CD14-positive monocyte (primary cell): ENCODE measurements around the gene SLC5A5. TPM values are rescaled to one million over a fixed set of nuclear protein-coding genes. Genes with fewer than 3 reads are reported as not detected.

ENCODE experiments used
- DNase-seq, 3 donors: peaks; one replicate each; pipeline ENCODE4 v3.0.0-alpha.2; 2011 to 2022
- H2AFZ ChIP-seq: 2 replicates; pipeline ENCODE4 v1.6.0; 2012; ENCODE audit warnings: mild to moderate bottlenecking, low read depth, low read length, inconsistent platforms; ENCODE audit not compliant: insufficient read depth, poor library complexity, severe bottlenecking
- H3K27ac ChIP-seq, 2 donors: 1 replicate in 1 of 2; 2 replicates in 1 of 2; pipeline ENCODE4 v1.5.1; 2012 to 2013; ENCODE audit warnings: low read length in 2 of 2, control low read depth in 1 of 2, inconsistent platforms in 1 of 2, low read depth in 1 of 2, mild to moderate bottlenecking in 1 of 2
- H3K27me3 ChIP-seq, 2 donors: one replicate each; pipeline versions ENCODE4 v1.6.0 to v1.6.1; 2011 to 2013; ENCODE audit warnings: low read length in 2 of 2; ENCODE audit not compliant: control insufficient read depth in 2 of 2, insufficient read depth in 2 of 2
- H3K36me3 ChIP-seq, 2 donors: replicated peaks in 1 of 2; 1 replicate in 1 of 2; 2 replicates in 1 of 2; pipeline versions ENCODE4 v1.5.1 to v1.6.1; 2012 to 2013; ENCODE audit warnings: low read length in 2 of 2, control low read depth in 1 of 2, inconsistent platforms in 1 of 2, mild to moderate bottlenecking in 1 of 2; ENCODE audit not compliant: insufficient read depth in 2 of 2, control insufficient read depth in 1 of 2
- H3K4me1 ChIP-seq, 2 donors: 1 replicate in 1 of 2; 2 replicates in 1 of 2; pipeline versions ENCODE4 v1.5.1 to v1.6.1; 2012 to 2013; ENCODE audit warnings: low read length in 2 of 2, control low read depth in 1 of 2, inconsistent platforms in 1 of 2, mild to moderate bottlenecking in 1 of 2, moderate library complexity in 1 of 2; ENCODE audit not compliant: insufficient read depth in 2 of 2, control insufficient read depth in 1 of 2
- H3K4me2 ChIP-seq: replicated peaks from 2 replicates; pipeline ENCODE3; 2012; ENCODE audit warnings: low read length, moderate library complexity, mild to moderate bottlenecking; ENCODE audit not compliant: poor library complexity, severe bottlenecking; ENCODE audit errors: extremely low read depth
- H3K4me3 ChIP-seq, 3 experiments: fragments of 200-600 bp in 1 of 3; sonication (generic) in 1 of 3; replicated peaks in 1 of 3; 1 replicate in 2 of 3; 2 replicates in 1 of 3; pipeline ENCODE4 v1.5.1; 2011 to 2013; ENCODE audit warnings: low read length in 3 of 3, mild to moderate bottlenecking in 3 of 3, control low read depth in 2 of 3, low read depth in 2 of 3, inconsistent platforms in 1 of 3, moderate library complexity in 1 of 3
- H3K79me2 ChIP-seq: 2 replicates; pipeline ENCODE4 v1.6.0; 2012; ENCODE audit warnings: mild to moderate bottlenecking, control low read depth, inconsistent platforms, low read length, moderate library complexity; ENCODE audit not compliant: insufficient read depth
- H3K9ac ChIP-seq: 2 replicates; pipeline ENCODE4 v1.6.0; 2017; ENCODE audit warnings: low read length, mild to moderate bottlenecking; ENCODE audit not compliant: insufficient read depth, poor library complexity, severe bottlenecking
- H3K9me3 ChIP-seq, 2 donors: replicated peaks in 1 of 2; 1 replicate in 1 of 2; 2 replicates in 1 of 2; pipeline versions ENCODE4 v1.5.1 to v1.6.1; 2012 to 2013; ENCODE audit warnings: low read length in 2 of 2, control low read depth in 1 of 2; ENCODE audit not compliant: control insufficient read depth in 1 of 2, insufficient read depth in 1 of 2
- H4K20me1 ChIP-seq: 2 replicates; pipeline ENCODE4 v1.6.0; 2012; ENCODE audit warnings: mild to moderate bottlenecking, low read length, control low read depth, moderate library complexity; ENCODE audit not compliant: insufficient read depth
- H3K27ac Mint-ChIP-seq, 7 donors: one replicate each; pipeline ENCODE4 v1.8.0; 2020; ENCODE audit warnings: mild to moderate bottlenecking in 7 of 7, mixed read lengths in 7 of 7, moderate library complexity in 6 of 7, inconsistent platforms in 2 of 7
- H3K27me3 Mint-ChIP-seq, 3 donors: one replicate each; pipeline ENCODE4 v1.8.0; 2021 to 2022; ENCODE audit warnings: low read depth in 3 of 3, mild to moderate bottlenecking in 3 of 3, mixed read lengths in 3 of 3, moderate library complexity in 3 of 3, inconsistent platforms in 1 of 3
- H3K36me3 Mint-ChIP-seq, 2 donors: one replicate each; pipeline ENCODE4 v1.8.0; 2020; ENCODE audit warnings: mixed read lengths in 2 of 2, inconsistent platforms in 1 of 2, mild to moderate bottlenecking in 1 of 2
- H3K4me1 Mint-ChIP-seq: one replicate; pipeline ENCODE4 v1.8.0; 2020; ENCODE audit warnings: mild to moderate bottlenecking, mixed read lengths
- H3K4me3 Mint-ChIP-seq, 2 donors: one replicate each; pipeline ENCODE4 v1.8.0; 2020; ENCODE audit warnings: mild to moderate bottlenecking in 2 of 2, mixed read lengths in 2 of 2, moderate library complexity in 1 of 2
- H3K9me3 Mint-ChIP-seq, 7 donors: one replicate each; pipeline ENCODE4 v1.8.0; 2020 to 2022; ENCODE audit warnings: mixed read lengths in 7 of 7, mild to moderate bottlenecking in 6 of 7, moderate library complexity in 6 of 7, inconsistent platforms in 2 of 7
- WGBS: methylation state at CpG from one replicate; pipeline ENCODE4 v1.1.5; 2013; ENCODE audit warnings: missing lambda C conversion rate; ENCODE audit not compliant: insufficient coverage; 5-methylcytosine and 5-hydroxymethylcytosine counted together
- intact Hi-C, 2 donors: fragments of 100-400 bp; cut with micrococcal nuclease; formaldehyde crosslinking; loops; one replicate each; pipeline versions ENCODE4 v1.15.0 to v1.15.1; 2023
- polyA plus RNA-seq, 3 donors: library from polyadenylated mRNA; depleted of rRNA in 1 of 3; unstranded in 2 of 3; stranded (reverse) in 1 of 3; fragments of 300-500 nt in 2 of 3; fragments of >200 nt in 1 of 3; fragmentation: Illumina TruSeq in 2 of 3; gene quantifications; 1 replicate in 2 of 3; 2 replicates in 1 of 3; pipeline ENCODE4 v1.2.3, GENCODE V29; 2012 to 2021
- TF ChIP-seq, protein P1 (sequence below): fragments of 200-600 bp; IDR thresholded peaks from one replicate; pipeline ENCODE4 v1.8.0; 2022; ENCODE audit warnings: antibody characterized with exemption, mild to moderate bottlenecking

SLC5A5 gene
- polyA plus RNA-seq, 3 donors = 0.03 TPM; not detected in 2

DNA sequence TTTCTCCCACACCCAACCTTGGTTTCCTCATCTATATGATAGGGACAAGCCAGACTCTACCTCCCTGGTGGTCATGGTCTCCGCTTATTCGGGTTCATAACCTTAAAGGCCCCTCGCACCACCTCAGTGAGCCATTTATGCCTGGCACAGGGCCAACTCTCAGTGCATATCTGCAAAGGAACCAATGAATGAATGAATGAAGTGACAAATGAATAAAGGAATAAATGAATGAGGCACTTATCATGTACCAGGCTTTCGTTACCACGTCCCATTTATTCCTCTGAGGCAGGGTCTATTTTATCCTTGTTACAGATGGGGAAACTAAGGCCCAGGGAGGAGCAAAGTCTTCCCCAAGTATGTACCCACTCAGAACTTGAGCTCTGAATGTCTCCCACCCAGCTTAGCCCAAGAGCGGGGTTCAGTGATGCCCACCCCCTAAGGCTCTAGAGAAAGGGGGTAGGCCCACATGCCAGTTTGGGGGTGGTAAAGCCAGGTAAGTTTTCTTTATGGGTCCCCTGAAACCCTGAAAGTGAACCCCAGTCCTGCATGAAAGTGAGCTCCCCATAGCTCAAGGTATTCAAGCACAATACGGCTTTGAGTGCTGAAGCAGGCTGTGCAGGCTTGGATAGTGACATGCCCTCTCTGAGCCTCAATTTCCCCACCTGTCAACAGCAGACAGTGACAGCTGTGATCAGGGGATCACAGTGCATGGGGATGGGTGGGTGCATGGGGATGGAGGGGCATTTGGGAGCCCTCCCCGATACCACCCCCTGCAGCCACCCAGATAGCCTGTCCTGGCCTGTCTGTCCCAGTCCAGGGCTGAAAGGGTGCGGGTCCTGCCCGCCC lies 490 bp upstream of the SLC5A5 start:
- Histone ChIP-seq H3K79me2 (no peaks in the 10 kb centered on the region), H3K4me1 (peaks cover 19 to 21% of the 10 kb centered on the region in 2 donors), H4K20me1 (no peaks in the 10 kb centered on the region), H3K36me3 (no peaks in the 10 kb centered on the region), H3K9ac (no peak overlapping the region), H3K4me2 (peak overlapping the region; percentile 73), H3K9me3 (peaks cover 0 to 4% of the 10 kb centered on the region in 2 donors), H3K4me3 (no peak overlapping the region), H3K27me3 (peaks cover 21 to 43% of the 10 kb centered on the region in 2 donors), H2AFZ (no peak overlapping the region), H3K27ac (no peak overlapping the region)
- Mint-ChIP-seq H3K27ac (no peak overlapping the region), H3K27me3 (peaks cover 41 to 51% (median 51%) of the 10 kb centered on the region in 3 donors), H3K4me3 (peak overlapping the region in 1 of 2 donors; percentile 80), H3K4me1 (peaks cover 16% of the 10 kb centered on the region), H3K36me3 (no peaks in the 10 kb centered on the region), H3K9me3 (peaks cover 0 to 9% (median 2%) of the 10 kb centered on the region in 7 donors)
- no peak for DNase-seq
- TF ChIP-seq, protein P1, sequence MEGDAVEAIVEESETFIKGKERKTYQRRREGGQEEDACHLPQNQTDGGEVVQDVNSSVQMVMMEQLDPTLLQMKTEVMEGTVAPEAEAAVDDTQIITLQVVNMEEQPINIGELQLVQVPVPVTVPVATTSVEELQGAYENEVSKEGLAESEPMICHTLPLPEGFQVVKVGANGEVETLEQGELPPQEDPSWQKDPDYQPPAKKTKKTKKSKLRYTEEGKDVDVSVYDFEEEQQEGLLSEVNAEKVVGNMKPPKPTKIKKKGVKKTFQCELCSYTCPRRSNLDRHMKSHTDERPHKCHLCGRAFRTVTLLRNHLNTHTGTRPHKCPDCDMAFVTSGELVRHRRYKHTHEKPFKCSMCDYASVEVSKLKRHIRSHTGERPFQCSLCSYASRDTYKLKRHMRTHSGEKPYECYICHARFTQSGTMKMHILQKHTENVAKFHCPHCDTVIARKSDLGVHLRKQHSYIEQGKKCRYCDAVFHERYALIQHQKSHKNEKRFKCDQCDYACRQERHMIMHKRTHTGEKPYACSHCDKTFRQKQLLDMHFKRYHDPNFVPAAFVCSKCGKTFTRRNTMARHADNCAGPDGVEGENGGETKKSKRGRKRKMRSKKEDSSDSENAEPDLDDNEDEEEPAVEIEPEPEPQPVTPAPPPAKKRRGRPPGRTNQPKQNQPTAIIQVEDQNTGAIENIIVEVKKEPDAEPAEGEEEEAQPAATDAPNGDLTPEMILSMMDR = no peak
- 0% methylated on average over 2 of the region's 10 CpGs for WGBS
- intact Hi-C loops = no loop called here

DNA sequence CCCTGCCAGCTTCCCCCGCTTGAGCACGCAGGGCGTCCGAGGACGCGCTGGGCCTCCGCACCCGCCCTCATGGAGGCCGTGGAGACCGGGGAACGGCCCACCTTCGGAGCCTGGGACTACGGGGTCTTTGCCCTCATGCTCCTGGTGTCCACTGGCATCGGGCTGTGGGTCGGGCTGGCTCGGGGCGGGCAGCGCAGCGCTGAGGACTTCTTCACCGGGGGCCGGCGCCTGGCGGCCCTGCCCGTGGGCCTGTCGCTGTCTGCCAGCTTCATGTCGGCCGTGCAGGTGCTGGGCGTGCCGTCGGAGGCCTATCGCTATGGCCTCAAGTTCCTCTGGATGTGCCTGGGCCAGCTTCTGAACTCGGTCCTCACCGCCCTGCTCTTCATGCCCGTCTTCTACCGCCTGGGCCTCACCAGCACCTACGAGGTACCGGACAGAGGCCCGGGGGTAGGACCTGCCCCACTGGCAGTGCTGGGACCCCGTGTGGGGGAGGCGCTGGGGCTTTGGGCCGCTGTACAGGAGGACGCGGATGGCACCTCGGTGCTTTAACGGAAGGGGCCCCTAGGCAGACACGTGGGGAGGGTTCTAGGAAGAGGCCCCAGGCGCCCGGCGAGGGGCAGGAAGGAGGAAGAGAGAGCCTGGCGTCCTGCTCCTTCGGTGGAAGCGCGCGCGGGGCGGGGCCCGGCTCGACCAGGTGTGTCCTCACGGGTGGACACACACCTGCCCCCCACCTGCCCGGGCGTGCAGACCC lies 681 bp downstream of the SLC5A5 start:
- Mint-ChIP-seq H3K36me3 (no peaks in the 10 kb centered on the region), H3K4me3 (peak overlapping the region; percentile 27 to 84), H3K27ac (no peak overlapping the region), H3K27me3 (peaks cover 41 to 54% (median 51%) of the 10 kb centered on the region in 3 donors), H3K9me3 (peaks cover 0 to 9% (median 2%) of the 10 kb centered on the region in 7 donors), H3K4me1 (peaks cover 16% of the 10 kb centered on the region)
- H3K36me3 ChIP-seq = no peaks in the 10 kb centered on the region
- H2AFZ ChIP-seq = peak overlapping the region; percentile 74
- H3K4me1 ChIP-seq = peaks cover 19 to 21% of the 10 kb centered on the region in 2 donors
- intact Hi-C loops = no loop called here
- peaks cover 21 to 43% of the 10 kb centered on the region in 2 donors for H3K27me3 ChIP-seq
- H3K4me2 ChIP-seq = peak overlapping the region; percentile 73
- H3K4me3 ChIP-seq = peak overlapping the region in 2 of 3 experiments; percentile 30 to 65
- H3K27ac ChIP-seq = no peak overlapping the region
- peak in 1 of 3 donors; percentile 16 for DNase-seq
- no peaks in the 10 kb centered on the region for H3K79me2 ChIP-seq
- H3K9me3 ChIP-seq = peaks cover 0 to 4% of the 10 kb centered on the region in 2 donors
- WGBS = 1% methylated on average over 60 of the region's 61 CpGs
- TF ChIP-seq, protein P1 = no peak
- peak overlapping the region; percentile 21 for H3K9ac ChIP-seq
- H4K20me1 ChIP-seq = no peaks in the 10 kb centered on the region
